KMS-11 (cell line): ENCODE data around the gene USP32.
"Not testable (repeated sequence)": the region's sequence is repeated elsewhere in the genome, so short reads cannot be mapped to it uniquely, and the experiment has no call there.

Source experiments
- H2AFZ ChIP-seq: fragments of 200-600 bp; sonication (generic); 2 replicates; pipeline ENCODE4 v1.6.1; 2016; ENCODE audit warnings: antibody characterized with exemption, mixed run types, low read depth
- H3K27ac ChIP-seq: fragments of 200-600 bp; sonication (generic); 2 replicates; pipeline ENCODE4 v1.6.1; 2016; ENCODE audit warnings: mild to moderate bottlenecking, mixed run types
- H3K27me3 ChIP-seq: fragments of 200-600 bp; sonication (generic); 2 replicates; pipeline ENCODE4 v1.6.1; 2017; ENCODE audit warnings: mild to moderate bottlenecking, low read depth, mixed run types, moderate library complexity; ENCODE audit not compliant: insufficient read depth
- H3K36me3 ChIP-seq: fragments of 200-600 bp; sonication (generic); 2 replicates; pipeline ENCODE4 v1.6.1; 2017; ENCODE audit warnings: mild to moderate bottlenecking, mixed run types; ENCODE audit not compliant: insufficient read depth
- H3K4me1 ChIP-seq: fragments of 200-600 bp; sonication (generic); 2 replicates; pipeline ENCODE4 v1.6.1; 2016; ENCODE audit warnings: mild to moderate bottlenecking, low read depth, mixed run types; ENCODE audit not compliant: poor library complexity, severe bottlenecking
- H3K4me2 ChIP-seq: fragments of 200-600 bp; sonication (generic); 2 replicates; pipeline ENCODE4 v1.7.0; 2016; ENCODE audit warnings: mild to moderate bottlenecking, mixed run types
- H3K4me3 ChIP-seq: fragments of 200-600 bp; sonication (generic); IDR thresholded peaks from 2 replicates; pipeline ENCODE4 v1.6.1; 2017; ENCODE audit warnings: low read depth, low read length, mixed read lengths; ENCODE audit not compliant: insufficient read depth
- H3K79me2 ChIP-seq: fragments of 200-600 bp; sonication (generic); 2 replicates; pipeline ENCODE4 v1.6.1; 2016; ENCODE audit warnings: low read depth, mixed run types; ENCODE audit not compliant: insufficient read depth
- H3K9ac ChIP-seq: fragments of 200-600 bp; sonication (generic); 2 replicates; pipeline ENCODE4 v1.6.1; 2016; ENCODE audit warnings: mild to moderate bottlenecking, mixed run types
- H4K20me1 ChIP-seq: fragments of 200-600 bp; sonication (generic); 2 replicates; pipeline ENCODE4 v1.6.1; 2016; ENCODE audit warnings: mild to moderate bottlenecking, mixed run types; ENCODE audit not compliant: insufficient read depth
- TF ChIP-seq, protein P1 (sequence below): fragments of 200-600 bp; sonication (generic); conservative IDR thresholded peaks from 2 replicates; pipeline ENCODE4 v1.6.1; 2017; ENCODE audit warnings: low read depth, mild to moderate bottlenecking, antibody characterized with exemption, low read length, moderate library complexity, mixed read lengths

The USP32 gene

DNA sequence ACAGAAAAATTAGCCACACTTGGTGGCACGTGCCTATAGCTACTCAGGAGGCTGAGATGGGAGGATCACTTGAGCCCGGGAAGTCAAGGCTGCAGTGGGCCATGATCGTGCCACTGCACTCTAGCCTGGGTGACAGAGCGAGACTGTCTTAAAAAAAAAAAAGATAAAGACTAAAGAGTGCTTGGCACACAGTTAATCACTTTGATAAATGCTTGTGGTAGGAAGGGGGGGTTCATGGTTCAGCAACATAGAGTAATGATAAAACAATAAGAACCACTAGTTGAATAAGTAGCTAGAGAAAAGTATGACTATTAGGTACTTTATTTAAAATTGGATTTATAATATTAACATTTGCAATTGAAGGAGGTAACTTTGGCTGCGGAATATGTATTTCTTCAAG is 43.3 kb downstream of the USP32 start:
- no peak overlapping the region for H3K9ac ChIP-seq
- no peaks in the 10 kb centered on the region for H3K27me3 ChIP-seq
- no peaks in the 10 kb centered on the region; the same call in 1 of the 2 replicates for H3K79me2 ChIP-seq

DNA sequence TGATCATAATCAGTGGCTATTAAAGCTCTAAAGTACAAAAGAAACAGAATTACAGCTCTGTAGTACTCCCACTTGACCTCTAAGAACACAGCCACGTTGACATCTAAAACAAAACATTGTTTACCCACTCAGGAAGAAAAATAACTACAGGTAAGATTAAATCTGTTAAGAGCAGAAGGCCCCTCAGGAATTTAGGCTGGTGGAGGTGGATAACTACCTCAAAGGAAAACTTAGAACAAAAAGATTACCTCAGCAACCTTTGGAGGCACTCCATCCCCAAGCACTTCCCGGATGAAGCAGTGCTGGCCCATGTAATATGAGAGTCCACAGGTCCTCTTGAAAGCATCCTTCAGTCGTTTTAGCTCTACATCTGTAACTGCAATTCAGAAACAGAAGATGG is 46.7 kb downstream of the USP32 start:
- Histone ChIP-seq H4K20me1 (no peaks in the 10 kb centered on the region), H3K27ac (no peak overlapping the region), H3K4me1 (no peaks in the 10 kb centered on the region), H3K79me2 (no peaks in the 10 kb centered on the region), H3K4me2 (no peak overlapping the region), H3K4me3 (no peak overlapping the region), H3K9ac (no peak overlapping the region), H3K27me3 (no peaks in the 10 kb centered on the region), H3K36me3 (no peaks in the 10 kb centered on the region), H2AFZ (no peak overlapping the region)
- TF ChIP-seq, protein P1, sequence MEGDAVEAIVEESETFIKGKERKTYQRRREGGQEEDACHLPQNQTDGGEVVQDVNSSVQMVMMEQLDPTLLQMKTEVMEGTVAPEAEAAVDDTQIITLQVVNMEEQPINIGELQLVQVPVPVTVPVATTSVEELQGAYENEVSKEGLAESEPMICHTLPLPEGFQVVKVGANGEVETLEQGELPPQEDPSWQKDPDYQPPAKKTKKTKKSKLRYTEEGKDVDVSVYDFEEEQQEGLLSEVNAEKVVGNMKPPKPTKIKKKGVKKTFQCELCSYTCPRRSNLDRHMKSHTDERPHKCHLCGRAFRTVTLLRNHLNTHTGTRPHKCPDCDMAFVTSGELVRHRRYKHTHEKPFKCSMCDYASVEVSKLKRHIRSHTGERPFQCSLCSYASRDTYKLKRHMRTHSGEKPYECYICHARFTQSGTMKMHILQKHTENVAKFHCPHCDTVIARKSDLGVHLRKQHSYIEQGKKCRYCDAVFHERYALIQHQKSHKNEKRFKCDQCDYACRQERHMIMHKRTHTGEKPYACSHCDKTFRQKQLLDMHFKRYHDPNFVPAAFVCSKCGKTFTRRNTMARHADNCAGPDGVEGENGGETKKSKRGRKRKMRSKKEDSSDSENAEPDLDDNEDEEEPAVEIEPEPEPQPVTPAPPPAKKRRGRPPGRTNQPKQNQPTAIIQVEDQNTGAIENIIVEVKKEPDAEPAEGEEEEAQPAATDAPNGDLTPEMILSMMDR = no peak

More for the DNA sequence above, 43.3 kb downstream of the USP32 start:
- Histone ChIP-seq H3K4me3 (no peak overlapping the region), H3K4me1 (no peaks in the 10 kb centered on the region), H3K27ac (no peak overlapping the region), H4K20me1 (no peaks in the 10 kb centered on the region), H3K4me2 (no peak overlapping the region), H2AFZ (no peak overlapping the region), H3K36me3 (no peaks in the 10 kb centered on the region)
- TF ChIP-seq, protein P1 = no peak

- not testable (repeated sequence) for H3K4me1 ChIP-seq, H3K27ac ChIP-seq, H3K79me2 ChIP-seq
Observed at GRCh38 chr17:60342492-60342891, 49.4 kb downstream of the USP32 start.

DNA sequence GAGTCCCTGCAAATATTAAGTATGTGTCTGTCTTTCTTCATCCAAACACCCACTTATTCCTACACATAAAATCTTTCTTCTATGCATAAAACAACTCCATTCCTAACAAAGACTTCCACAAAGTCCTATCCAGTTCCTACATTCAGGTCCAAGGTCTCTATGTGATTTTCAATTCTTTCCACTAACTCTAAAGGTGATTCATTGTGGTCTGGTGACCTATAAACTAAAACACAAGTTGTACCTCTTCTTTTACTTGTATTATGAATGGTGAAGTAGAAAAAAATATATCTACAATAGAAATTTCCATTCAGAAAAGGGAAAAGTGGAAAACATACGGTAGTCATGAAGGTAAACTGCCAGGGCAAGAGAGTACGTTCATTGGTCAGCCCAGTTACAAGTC is 56.6 kb downstream of the USP32 start:
- H3K4me1 ChIP-seq = no peaks in the 10 kb centered on the region
- no peaks in the 10 kb centered on the region for H3K27me3 ChIP-seq
- H3K36me3 ChIP-seq = no peaks in the 10 kb centered on the region
- no peaks in the 10 kb centered on the region for H4K20me1 ChIP-seq
- no peak overlapping the region for H2AFZ ChIP-seq
- H3K79me2 ChIP-seq = no peaks in the 10 kb centered on the region
- TF ChIP-seq, protein P1 = no peak
- H3K4me3 ChIP-seq = no peak overlapping the region
- no peak overlapping the region for H3K27ac ChIP-seq
- H3K9ac ChIP-seq = no peak overlapping the region
- H3K4me2 ChIP-seq = no peak overlapping the region

More at GRCh38 chr17:60342492-60342891, 49.4 kb downstream of the USP32 start:
- not testable (repeated sequence) for H4K20me1 ChIP-seq, H3K9ac ChIP-seq, H3K4me2 ChIP-seq, H3K4me3 ChIP-seq, H2AFZ ChIP-seq, H3K27me3 ChIP-seq, H3K36me3 ChIP-seq

DNA sequence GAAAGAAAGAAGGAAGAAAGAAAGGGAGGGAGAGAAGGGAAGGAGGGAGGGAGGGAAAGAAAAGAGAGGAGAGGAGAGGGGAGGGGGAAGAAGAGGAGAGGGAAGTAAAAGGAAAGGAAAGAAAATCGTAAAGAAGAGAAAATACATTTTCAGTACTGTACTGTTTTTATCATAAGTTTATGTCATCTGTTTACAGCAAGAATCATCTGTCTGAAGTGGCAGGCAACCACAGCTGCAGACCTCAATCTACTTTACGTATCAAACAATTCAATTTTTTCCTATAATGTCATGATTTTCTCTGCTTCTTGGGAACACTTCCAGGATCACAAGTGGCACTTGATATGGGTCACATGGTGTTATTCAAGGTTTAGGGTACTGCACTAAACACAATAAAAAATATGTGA is 58.3 kb downstream of the USP32 start:
- Histone ChIP-seq H3K4me3 (no peak overlapping the region), H2AFZ (no peak overlapping the region), H4K20me1 (no peaks in the 10 kb centered on the region), H3K9ac (no peak overlapping the region), H3K27ac (no peak overlapping the region), H3K27me3 (no peaks in the 10 kb centered on the region), H3K79me2 (no peaks in the 10 kb centered on the region), H3K4me2 (no peak overlapping the region), H3K4me1 (no peaks in the 10 kb centered on the region), H3K36me3 (no peaks in the 10 kb centered on the region)
- TF ChIP-seq, protein P1 = no peak

GRCh38 chr17:60333072-60333471 is 58.9 kb downstream of the USP32 start:
- H4K20me1 ChIP-seq, H3K4me3 ChIP-seq, H3K4me1 ChIP-seq, H2AFZ ChIP-seq, H3K79me2 ChIP-seq, H3K36me3 ChIP-seq, H3K27ac ChIP-seq, H3K4me2 ChIP-seq, H3K9ac ChIP-seq, H3K27me3 ChIP-seq: not testable (repeated sequence)
